Stimulated activated CD4-positive, alpha-beta T cell treated with anti-CD3 and anti-CD28 coated beads, TNF-alpha, amount 100 ng/mL, for 4 hours (primary cell): Measurements from ENCODE around the gene METTL22.

Experiments
- DNase-seq, 3 experiments: peaks; one replicate each; pipeline ENCODE4 v3.0.0-alpha.2; 2020; ENCODE audit warnings: low read depth in 3 of 3

METTL22 gene

GRCh38 chr16:8591451-8591850 lies 30.0 kb upstream of the METTL22 start:
- DNase-seq = no peak

DNA sequence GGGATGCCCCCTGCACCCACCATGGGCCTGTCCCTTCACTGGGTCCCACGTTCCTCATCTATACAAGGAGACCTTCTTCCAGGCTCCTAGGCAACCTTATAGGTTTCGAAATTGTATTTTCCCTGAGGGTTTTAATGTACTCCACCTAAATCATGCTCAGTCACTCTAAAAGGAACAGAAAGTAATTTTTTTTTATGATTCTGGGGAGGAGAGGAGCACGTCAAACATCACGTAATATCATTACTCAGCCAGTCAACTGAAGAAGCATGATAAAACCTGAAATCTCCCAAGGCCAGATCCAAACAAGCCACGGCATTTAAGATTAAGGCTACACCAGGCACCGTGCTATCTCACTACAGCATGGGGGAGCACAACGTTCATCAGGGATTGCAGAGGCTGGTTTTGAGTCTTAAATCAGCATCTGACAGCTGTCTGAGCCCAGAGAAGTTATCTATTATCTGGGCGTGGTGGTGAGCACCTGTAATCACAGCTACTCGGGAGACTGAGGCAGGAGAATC lies 27.3 kb upstream of the METTL22 start:
- no peak for DNase-seq

GRCh38 chr16:8595783-8596182 lies 25.7 kb upstream of the METTL22 start:
- DNase-seq = no peak

DNA sequence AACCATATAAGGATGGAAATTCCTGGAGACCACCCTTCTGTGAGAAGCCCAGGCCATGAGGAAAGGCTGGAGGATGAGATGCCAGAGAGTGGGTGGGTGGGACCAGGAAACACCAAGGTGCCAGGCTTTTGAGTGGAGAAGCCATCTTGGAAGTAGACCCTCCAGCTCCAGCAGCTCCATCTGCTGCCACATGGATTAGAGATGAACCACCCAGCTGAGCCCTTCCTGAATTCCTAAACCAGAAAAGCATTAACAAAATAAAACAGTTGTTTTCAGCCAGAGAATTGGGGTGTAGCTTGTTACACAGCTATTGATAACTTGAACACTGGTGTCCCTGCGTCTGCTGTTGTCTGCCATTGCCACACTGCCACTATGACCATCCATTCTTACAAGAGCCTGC lies 24.9 kb upstream of the METTL22 start:
- no peak for DNase-seq

DNA sequence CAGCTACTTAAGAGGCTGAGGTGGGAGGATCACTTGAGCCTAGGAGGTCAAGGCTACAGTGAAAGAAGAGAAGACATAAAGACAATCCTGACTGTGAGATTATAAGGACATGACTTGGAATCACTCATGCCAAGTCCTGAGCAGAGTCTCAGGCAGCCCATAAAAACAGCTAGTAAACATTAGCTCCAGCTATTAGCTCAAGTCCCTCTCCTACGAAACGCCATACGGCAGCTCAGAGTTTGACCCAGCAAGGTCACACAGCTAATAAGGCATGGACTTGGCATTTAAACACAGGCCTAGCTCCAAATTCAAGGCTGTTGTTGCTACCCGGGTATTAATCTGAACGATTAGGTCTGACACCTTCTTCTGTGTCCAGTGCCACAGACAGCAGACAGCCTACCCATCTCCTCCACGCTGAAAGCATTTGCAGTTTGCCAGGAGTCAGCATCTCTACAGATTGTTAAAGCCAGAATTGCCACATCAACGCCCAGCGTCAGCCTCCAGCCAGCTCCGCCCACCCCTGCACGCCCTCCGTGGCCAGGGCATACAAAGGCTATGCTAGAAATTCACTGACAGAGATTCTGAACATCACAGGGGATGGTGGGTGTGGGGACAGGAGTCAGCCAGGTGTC lies 21.2 kb upstream of the METTL22 start:
- DNase-seq = no peak

- DNase-seq = no peak
Observed at GRCh38 chr16:8605554-8605953, 15.9 kb upstream of the METTL22 start.

- no peak for DNase-seq
Observed at GRCh38 chr16:8607214-8607613, 14.3 kb upstream of the METTL22 start.

DNA sequence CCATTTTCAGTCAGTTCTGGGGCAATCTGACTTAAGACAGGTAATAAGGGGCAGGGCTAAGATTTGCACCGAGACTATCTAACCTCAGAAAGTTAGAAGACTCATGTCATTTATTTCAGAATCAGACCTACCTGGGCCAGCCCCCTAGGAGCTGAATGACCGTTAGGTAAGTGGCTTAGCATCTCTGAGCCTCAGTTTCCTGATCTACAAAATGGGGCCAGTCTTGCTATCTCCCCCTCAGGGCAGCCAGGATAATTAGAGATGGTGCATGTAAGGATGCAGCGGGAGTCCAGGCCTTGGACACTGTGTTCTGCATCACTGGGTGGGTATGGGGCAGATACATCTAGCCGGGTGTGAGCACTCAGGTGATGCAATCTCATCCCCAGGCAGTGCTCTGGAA lies 10.4 kb upstream of the METTL22 start:
- DNase-seq = no peak

GRCh38 chr16:8611886-8612600 lies 9.5 kb upstream of the METTL22 start:
- no peak for DNase-seq

GRCh38 chr16:8614435-8615029 lies 7.0 kb upstream of the METTL22 start:
- no peak for DNase-seq

DNA sequence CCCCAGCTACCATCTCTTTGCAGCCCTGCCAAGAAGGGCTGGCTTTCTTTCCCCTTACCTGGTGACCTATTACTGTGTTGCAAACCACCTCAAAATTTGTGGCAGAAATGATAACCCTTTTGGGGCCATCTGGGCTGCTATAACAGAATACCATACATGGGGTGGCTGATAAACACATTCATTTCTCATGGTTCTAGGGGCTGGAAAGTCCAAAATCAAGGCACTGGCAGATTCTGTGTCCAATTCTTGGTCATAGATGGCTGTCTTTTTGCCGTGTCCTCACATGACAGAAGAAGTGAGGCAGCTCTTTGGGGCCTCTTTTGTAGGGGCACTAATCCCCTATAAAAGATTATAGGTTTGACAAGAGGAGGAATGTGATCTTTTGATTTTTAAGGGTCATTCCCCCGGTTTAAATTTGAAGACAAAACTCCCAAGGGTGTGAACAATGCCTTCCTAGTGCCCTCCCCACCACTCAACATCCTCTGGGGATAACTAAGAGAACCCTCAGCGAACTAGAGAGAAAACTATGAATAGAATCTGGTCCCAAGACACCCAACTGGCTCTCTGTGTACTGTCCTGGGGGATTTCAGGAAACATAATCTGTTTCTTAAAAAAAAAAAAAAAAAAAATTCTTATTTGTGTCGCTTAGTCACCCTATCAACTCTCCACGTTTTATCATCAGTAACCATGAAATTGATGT lies 1.7 kb upstream of the METTL22 start:
- no peak for DNase-seq

- DNase-seq = no peak
Observed at GRCh38 chr16:8620535-8620934, 963 bp upstream of the METTL22 start.

GRCh38 chr16:8621222-8621571 lies 301 bp upstream of the METTL22 start:
- no peak for DNase-seq

- DNase-seq = no peak
Observed at GRCh38 chr16:8622315-8622656, 788 bp downstream of the METTL22 start.

GRCh38 chr16:8623634-8624033 lies 2.1 kb downstream of the METTL22 start:
- no peak for DNase-seq

- no peak for DNase-seq
Observed at GRCh38 chr16:8625491-8626087, 4.1 kb downstream of the METTL22 start.

DNA sequence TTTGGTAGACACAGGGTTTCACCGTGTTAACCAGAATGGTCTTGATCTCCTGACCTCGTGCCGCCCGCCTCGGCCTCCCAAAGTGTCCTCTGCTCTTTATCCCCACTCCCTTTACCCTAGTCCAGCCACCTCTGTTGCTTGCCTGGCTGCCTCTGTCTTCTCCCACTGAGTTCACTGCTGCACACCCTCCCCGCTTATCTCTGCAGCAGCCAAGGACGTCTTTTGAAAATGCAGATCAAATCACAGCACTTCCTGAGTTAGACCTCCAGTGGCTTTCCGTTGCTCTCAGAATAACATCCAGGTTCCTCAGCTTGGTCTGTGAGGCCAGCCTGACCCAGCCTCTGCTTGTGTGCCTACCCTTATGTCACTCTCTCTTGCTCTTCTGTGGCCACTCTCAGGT lies 5.4 kb downstream of the METTL22 start:
- DNase-seq = no peak

DNA sequence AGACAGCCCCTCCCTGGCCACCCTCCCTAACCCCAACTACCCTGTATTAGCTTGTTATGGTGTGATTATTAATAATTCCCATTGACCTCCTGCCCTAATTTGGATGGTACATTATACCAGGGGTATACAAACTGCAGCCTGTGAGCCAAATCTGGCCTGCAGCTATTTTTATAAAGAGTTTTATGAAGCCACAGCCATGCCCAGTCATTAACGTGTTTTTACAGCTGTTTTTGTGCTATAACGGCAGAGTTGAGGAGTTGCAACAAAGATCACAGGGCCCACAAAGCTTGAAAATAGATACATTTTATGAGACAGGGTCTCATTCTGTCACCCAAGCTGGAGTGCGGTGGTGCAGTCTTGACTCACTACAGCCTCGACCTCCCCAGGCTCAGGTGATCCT lies 6.0 kb downstream of the METTL22 start:
- no peak for DNase-seq

DNA sequence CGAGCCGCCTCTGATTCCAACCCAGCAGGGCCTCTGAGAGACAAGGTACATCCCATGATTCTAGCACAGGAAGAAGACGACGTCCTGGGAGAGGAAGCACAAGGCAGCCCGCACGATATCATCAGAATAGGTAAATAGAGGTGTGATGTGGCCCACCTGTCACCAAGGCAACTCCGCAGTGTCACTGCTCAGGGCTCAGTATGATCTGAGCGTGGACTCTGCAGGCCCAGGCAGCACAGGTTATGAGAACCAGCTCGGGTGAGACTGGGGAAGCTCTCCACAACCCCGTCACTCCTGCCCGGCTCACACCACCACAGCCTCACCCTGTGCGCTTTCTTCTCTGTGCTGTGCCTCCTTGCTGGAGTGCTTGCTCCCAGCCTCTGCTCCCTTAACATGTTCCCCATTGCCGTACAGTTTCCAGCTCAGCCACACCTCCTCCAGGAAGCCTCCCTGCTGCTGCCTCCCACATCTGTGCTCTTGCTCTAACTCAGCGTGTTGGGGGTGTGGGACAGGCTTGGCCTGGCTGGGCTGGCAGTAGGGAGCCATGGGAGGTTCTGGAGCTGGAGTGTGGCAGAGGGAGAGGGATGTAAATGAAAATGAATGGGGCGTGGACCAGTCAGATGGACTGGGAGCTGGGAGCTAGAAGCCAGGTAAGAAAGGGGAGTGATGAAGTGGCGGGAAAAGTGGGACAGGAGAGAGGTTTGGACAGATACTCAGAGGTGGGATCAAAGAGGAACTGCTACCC lies 7.7 kb downstream of the METTL22 start:
- DNase-seq = no peak

GRCh38 chr16:8630255-8630953 lies 8.9 kb downstream of the METTL22 start:
- no peak for DNase-seq

DNA sequence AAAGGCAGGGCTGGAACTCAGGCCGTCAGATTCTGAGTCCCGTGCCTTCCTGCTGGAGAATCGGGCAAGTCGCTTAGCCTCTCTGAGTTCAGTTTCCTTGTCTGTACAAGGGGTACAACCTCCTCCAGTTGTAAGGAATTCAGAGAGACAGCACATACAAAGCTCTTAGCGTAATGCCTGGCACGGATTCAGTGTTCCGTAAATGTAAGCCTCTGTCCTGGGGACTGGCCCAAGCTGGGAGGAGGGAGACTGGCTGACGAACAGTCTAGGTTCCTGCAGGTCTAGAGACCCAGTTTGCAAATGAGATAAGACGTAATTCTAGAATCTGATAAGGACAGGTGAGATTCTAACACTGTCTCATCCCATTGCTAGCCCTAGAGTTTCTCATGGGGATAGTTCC lies 9.9 kb downstream of the METTL22 start:
- DNase-seq = no peak
